ENCODE results near the gene PDXK.

DNA sequence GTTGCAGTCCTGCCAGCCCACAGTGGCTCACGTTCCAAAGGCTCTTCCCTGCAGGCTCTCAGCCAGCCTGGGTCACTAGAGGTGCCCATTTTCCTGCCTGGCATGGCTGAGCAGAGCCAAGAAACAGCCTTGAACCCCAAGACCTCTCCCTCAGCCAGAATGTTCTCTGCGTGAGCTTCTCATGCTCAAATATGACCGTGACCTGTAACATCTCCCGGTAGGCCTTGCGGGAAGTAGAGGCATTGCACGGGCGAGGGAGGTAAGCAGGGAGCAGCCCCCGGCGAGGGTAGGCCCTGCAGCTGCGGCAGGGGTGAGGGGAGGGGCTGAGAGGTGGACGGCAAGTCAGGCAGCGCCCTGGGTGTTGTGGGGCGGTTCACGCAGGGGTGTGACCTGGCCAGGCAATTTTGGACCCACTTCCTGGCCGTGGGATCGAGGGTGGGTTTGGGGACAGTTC lies 90.4 kb downstream of the PDXK start:
- TF ChIP-seq, protein P1, sequence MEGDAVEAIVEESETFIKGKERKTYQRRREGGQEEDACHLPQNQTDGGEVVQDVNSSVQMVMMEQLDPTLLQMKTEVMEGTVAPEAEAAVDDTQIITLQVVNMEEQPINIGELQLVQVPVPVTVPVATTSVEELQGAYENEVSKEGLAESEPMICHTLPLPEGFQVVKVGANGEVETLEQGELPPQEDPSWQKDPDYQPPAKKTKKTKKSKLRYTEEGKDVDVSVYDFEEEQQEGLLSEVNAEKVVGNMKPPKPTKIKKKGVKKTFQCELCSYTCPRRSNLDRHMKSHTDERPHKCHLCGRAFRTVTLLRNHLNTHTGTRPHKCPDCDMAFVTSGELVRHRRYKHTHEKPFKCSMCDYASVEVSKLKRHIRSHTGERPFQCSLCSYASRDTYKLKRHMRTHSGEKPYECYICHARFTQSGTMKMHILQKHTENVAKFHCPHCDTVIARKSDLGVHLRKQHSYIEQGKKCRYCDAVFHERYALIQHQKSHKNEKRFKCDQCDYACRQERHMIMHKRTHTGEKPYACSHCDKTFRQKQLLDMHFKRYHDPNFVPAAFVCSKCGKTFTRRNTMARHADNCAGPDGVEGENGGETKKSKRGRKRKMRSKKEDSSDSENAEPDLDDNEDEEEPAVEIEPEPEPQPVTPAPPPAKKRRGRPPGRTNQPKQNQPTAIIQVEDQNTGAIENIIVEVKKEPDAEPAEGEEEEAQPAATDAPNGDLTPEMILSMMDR (IDR thresholded peaks at IDR 0.05): no peak
- TF ChIP-seq POLR2A (IDR thresholded peaks at IDR 0.05): no peak

Measured in tibial nerve (tissue), 3 donors.